H1 (cell line): ENCODE data around the gene COPA. TPM values are rescaled to one million over a fixed set of nuclear protein-coding genes. Genes with fewer than 3 reads are reported as not detected.

Experiments
- CTCF ChIA-PET: fragments of 300-600 bp; sonication (Branson Sonifier 250); formaldehyde crosslinking; loops from one replicate; lab custom pipeline; 2021; ENCODE audit not compliant: partially characterized antibody; lab: Charles Lee
- POLR2A ChIA-PET: fragments of 300-600 bp; sonication (Branson Sonifier 250); formaldehyde crosslinking; loops from one replicate; lab custom pipeline; 2021; ENCODE audit warnings: inconsistent platforms; ENCODE audit not compliant: partially characterized antibody; lab: Charles Lee
- DNase-seq, 2 experiments: peaks; one replicate each; pipeline versions ENCODE4 v3.0.0 to v3.0.0-alpha.2; 2010 to 2022; ENCODE audit warnings: low spot score in 2 of 2, low read depth in 1 of 2, mixed read lengths in 1 of 2
- FAIRE-seq: peaks from 2 replicates; lab custom pipeline; 2011; peaks lifted over from hg19 to GRCh38; lab: Jason Lieb, UNC
- H2AFZ ChIP-seq: 2 replicates; pipeline ENCODE4 v1.8.1; 2012; ENCODE audit warnings: low read length, inconsistent platforms
- H2AK5ac ChIP-seq: 2 replicates; pipeline ENCODE4 v1.6.1; 2013; ENCODE audit warnings: low read depth, low read length
- H2BK120ac ChIP-seq: replicated peaks from 2 replicates; pipeline ENCODE3; 2013; ENCODE audit warnings: low read depth, low read length, inconsistent platforms
- H2BK12ac ChIP-seq: 2 replicates; pipeline ENCODE4 v1.6.1; 2013; ENCODE audit warnings: low read depth, low read length
- H2BK15ac ChIP-seq: 2 replicates; pipeline ENCODE4 v1.6.1; 2013; ENCODE audit warnings: low read length
- H2BK20ac ChIP-seq: 2 replicates; pipeline ENCODE4 v1.6.1; 2013; ENCODE audit warnings: low read length
- H2BK5ac ChIP-seq: 2 replicates; pipeline ENCODE4 v1.6.1; 2013; ENCODE audit warnings: low read depth, low read length
- H3K14ac ChIP-seq: 2 replicates; pipeline ENCODE4 v1.6.1; 2013; ENCODE audit warnings: inconsistent platforms; ENCODE audit not compliant: insufficient read length
- H3K18ac ChIP-seq: 2 replicates; pipeline ENCODE4 v1.6.1; 2013; ENCODE audit warnings: low read length; ENCODE audit errors: extremely low read depth
- H3K23ac ChIP-seq: 2 replicates; pipeline ENCODE4 v1.6.1; 2013; ENCODE audit warnings: inconsistent platforms; ENCODE audit not compliant: insufficient read length
- H3K23me2 ChIP-seq: 2 replicates; pipeline ENCODE4 v1.6.1; 2013; ENCODE audit warnings: low read depth, low read length
- H3K27ac ChIP-seq: 2 replicates; pipeline ENCODE4 v1.6.1; 2011; ENCODE audit warnings: low read depth, low read length, inconsistent platforms
- H3K27me3 ChIP-seq, 4 experiments: replicated peaks in 1 of 4; 1 replicate in 1 of 4; 2 replicates in 3 of 4; pipeline versions ENCODE4 v1.6.1 to v1.8.1; 2011 to 2013; ENCODE audit warnings: low read length in 3 of 4, mild to moderate bottlenecking in 3 of 4, inconsistent platforms in 2 of 4, mixed read lengths in 2 of 4, moderate library complexity in 1 of 4; ENCODE audit not compliant: control insufficient read depth in 3 of 4, insufficient read depth in 3 of 4; ENCODE audit errors: extremely low read depth in 1 of 4
- H3K36me3 ChIP-seq, 4 experiments: 2 replicates each; pipeline versions ENCODE4 v1.6.1 to v1.8.1; 2011 to 2013; ENCODE audit warnings: mild to moderate bottlenecking in 4 of 4, low read length in 3 of 4, moderate library complexity in 2 of 4, control low read depth in 1 of 4, inconsistent platforms in 1 of 4; ENCODE audit not compliant: insufficient read depth in 4 of 4, control insufficient read depth in 2 of 4
- H3K4ac ChIP-seq: replicated peaks from 2 replicates; pipeline ENCODE3; 2013; ENCODE audit warnings: low read length, low read depth, mixed read lengths, inconsistent platforms; ENCODE audit not compliant: insufficient read length
- H3K4me1 ChIP-seq, 4 experiments: replicated peaks in 1 of 4; 1 replicate in 1 of 4; 2 replicates in 3 of 4; pipeline versions ENCODE4 v1.6.1 to v1.8.1; 2011 to 2013; ENCODE audit warnings: low read length in 3 of 4, inconsistent platforms in 2 of 4, mixed read lengths in 1 of 4; ENCODE audit not compliant: insufficient read depth in 4 of 4, control insufficient read depth in 3 of 4
- H3K4me2 ChIP-seq, 2 experiments: 2 replicates each; pipeline versions ENCODE4 v1.6.1 to v1.8.1; 2011 to 2013; ENCODE audit warnings: low read depth in 2 of 2, low read length in 2 of 2, control low read depth in 1 of 2, inconsistent platforms in 1 of 2, mild to moderate bottlenecking in 1 of 2; ENCODE audit not compliant: insufficient read depth in 1 of 2
- H3K4me3 ChIP-seq, 4 experiments: fragments of 200-600, 300-600 bp in 1 of 4; sonication (generic), shearing (Covaris generic), sonication (Bioruptor Twin) in 1 of 4; 2 replicates each; pipeline versions ENCODE4 v1.5.1 to v1.8.1; 2011 to 2016; ENCODE audit warnings: low read length in 4 of 4, low read depth in 3 of 4, control low read depth in 2 of 4, inconsistent platforms in 2 of 4, mild to moderate bottlenecking in 2 of 4, mixed read lengths in 1 of 4, moderate library complexity in 1 of 4; ENCODE audit not compliant: insufficient read depth in 2 of 4; ENCODE audit errors: extremely low read depth in 1 of 4
- H3K56ac ChIP-seq: replicated peaks from 2 replicates; pipeline ENCODE3; 2013; ENCODE audit warnings: low read depth, mild to moderate bottlenecking, mixed read lengths, low read length, inconsistent platforms; ENCODE audit not compliant: insufficient read length
- H3K79me1 ChIP-seq: 2 replicates; pipeline ENCODE4 v1.6.1; 2013; ENCODE audit warnings: low read depth, low read length, control low read depth
- H3K79me2 ChIP-seq, 2 experiments: 2 replicates each; pipeline versions ENCODE4 v1.6.1 to v1.8.1; 2012 to 2013; ENCODE audit warnings: low read length in 2 of 2, mild to moderate bottlenecking in 2 of 2, inconsistent platforms in 1 of 2; ENCODE audit not compliant: insufficient read depth in 2 of 2, control insufficient read depth in 1 of 2
- H3K9ac ChIP-seq, 4 experiments: replicated peaks in 1 of 4; 1 replicate in 1 of 4; 2 replicates in 3 of 4; pipeline versions ENCODE4 v1.6.1 to v1.8.1; 2011 to 2013; ENCODE audit warnings: low read depth in 3 of 4, low read length in 3 of 4, control low read depth in 2 of 4, mild to moderate bottlenecking in 2 of 4, moderate library complexity in 2 of 4, inconsistent platforms in 1 of 4; ENCODE audit errors: extremely low read depth in 1 of 4
- H3K9me3 ChIP-seq, 2 experiments: 2 replicates each; pipeline versions ENCODE4 v1.6.1 to v1.8.1; 2012 to 2013; ENCODE audit warnings: mild to moderate bottlenecking in 2 of 2, moderate library complexity in 2 of 2, control low read depth in 1 of 2, inconsistent platforms in 1 of 2, low read depth in 1 of 2, low read length in 1 of 2, mixed read lengths in 1 of 2; ENCODE audit not compliant: insufficient read depth in 2 of 2
- H4K20me1 ChIP-seq, 2 experiments: replicated peaks in 1 of 2; 2 replicates each; pipeline versions ENCODE3 to v1.8.1; 2011 to 2013; ENCODE audit warnings: inconsistent platforms in 2 of 2, low read length in 2 of 2, mild to moderate bottlenecking in 1 of 2; ENCODE audit not compliant: insufficient read depth in 2 of 2, control insufficient read depth in 1 of 2
- H4K5ac ChIP-seq: 2 replicates; pipeline ENCODE4 v1.6.1; 2013; ENCODE audit warnings: low read length, low read depth, mixed read lengths, inconsistent platforms; ENCODE audit not compliant: insufficient read length
- H4K8ac ChIP-seq: 2 replicates; pipeline ENCODE4 v1.8.0; 2013; ENCODE audit warnings: mild to moderate bottlenecking, moderate library complexity, low read length, inconsistent platforms; ENCODE audit not compliant: insufficient read depth; ENCODE audit errors: extremely low read depth
- H4K91ac ChIP-seq: replicated peaks from 2 replicates; pipeline ENCODE3; 2013; ENCODE audit warnings: low read length, mixed read lengths, inconsistent platforms; ENCODE audit not compliant: insufficient read length
- ASH2L ChIP-seq: fragments of 200-600, 300-600 bp; sonication (generic); IDR thresholded peaks from one replicate; pipeline ENCODE4 v1.7.1; 2017; ENCODE audit warnings: low read length
- SP4 ChIP-seq: IDR thresholded peaks from 2 replicates; pipeline ENCODE4 v1.6.1; 2012; ENCODE audit warnings: low read length, inconsistent platforms
- WGBS, 2 experiments: shearing (Covaris generic) in 1 of 2; methylation state at CpG; one replicate each; pipeline versions ENCODE4 v1.1.6 to v1.1.7; 2013 to 2015; ENCODE audit warnings: low lambda C conversion rate in 2 of 2, mixed read lengths in 2 of 2, inconsistent platforms in 1 of 2, low coverage in 1 of 2, missing lambda C conversion rate in 1 of 2; ENCODE audit not compliant: insufficient replicate concordance in 2 of 2, insufficient coverage in 1 of 2, insufficient read length in 1 of 2; ENCODE audit errors: extremely low coverage in 1 of 2, missing lambda C conversion rate in 1 of 2; 5-methylcytosine and 5-hydroxymethylcytosine counted together
- polyA plus RNA-seq, 7 experiments: library from polyadenylated mRNA; depleted of rRNA in 3 of 7; stranded (reverse) in 5 of 7; unstranded in 2 of 7; fragments of >200 nt in 5 of 7; fragments of 200-250 nt in 2 of 7; gene quantifications; 1 replicate in 5 of 7; 2 replicates in 1 of 7; 4 replicates in 1 of 7; pipeline versions ENCODE4 v1.2.1 to v1.2.3, GENCODE V29; 2011 to 2013; ENCODE audit warnings: missing spikeins in 2 of 7, mixed read lengths in 2 of 7
- total RNA-seq: library from RNA; stranded (reverse); fragmentation: NEBNext Ultra II Directional; extraction: Animal tissue kit (Norgen Biotek cat#: 25700); gene quantifications from 2 replicates; pipeline ENCODE4 v1.2.1, GENCODE V29; 2021

The COPA gene
- total and polyA plus RNA-seq, 2 of the 8 experiments (the other 6 are each of a cell fraction or from before 2014, with no cell fraction given): 78.2 to 115 TPM

DNA sequence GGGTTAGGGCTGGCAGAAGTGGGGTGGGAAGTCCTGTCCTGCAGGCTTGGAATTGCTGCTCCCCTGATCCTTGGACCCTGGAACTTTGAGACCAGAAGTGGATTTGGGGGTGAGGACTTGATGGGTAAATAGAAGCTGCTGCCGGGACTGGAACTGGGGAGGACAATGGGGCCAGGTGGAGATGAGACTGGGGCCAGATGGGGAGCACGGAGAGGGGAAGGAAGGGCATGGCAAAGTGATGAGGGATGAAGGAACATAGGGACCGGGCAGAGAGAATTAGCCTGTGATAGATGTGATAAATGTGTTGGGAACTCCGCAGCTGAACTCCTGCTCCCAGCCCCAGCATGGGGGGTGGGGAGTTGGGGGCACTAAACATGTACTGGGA lies 24.5 kb upstream of the COPA start:
- no peaks in the 10 kb centered on the region for H3K27me3 ChIP-seq
- no peaks in the 10 kb centered on the region for H4K20me1 ChIP-seq
- FAIRE-seq (no peak), DNase-seq (no peak)
- no peak overlapping the region for H2BK15ac ChIP-seq
- H4K8ac ChIP-seq: no peak overlapping the region; the same call in 1 of the 2 replicates
- H3K23ac ChIP-seq: no peak overlapping the region
- 0 out of 4 replicates have a peak overlapping the region, but pooled peaks of 1 of the 2 experiments have one; percentile 7 for H3K4me2 ChIP-seq
- no peak overlapping the region for H3K56ac ChIP-seq
- H3K36me3 ChIP-seq: no peaks in the 10 kb centered on the region
- TF ChIP-seq SP4: no peak
- TF ChIP-seq ASH2L: no peak
- CTCF ChIA-PET: interaction anchor here (1.2 to 26.0 kb wide), 4 partner anchors 10 to 30 kb away, joined by 3 to 683 read pairs (median 84); no protein-coding TSS in a partner anchor
- no peak overlapping the region for H2BK12ac ChIP-seq
- no peaks in the 10 kb centered on the region for H3K79me1 ChIP-seq
- H2BK20ac ChIP-seq: no peak overlapping the region
- peaks cover 0 to 8% (median 0%) of the 10 kb centered on the region in 4 experiments; a peak in 3 of 7 replicates for H3K4me1 ChIP-seq
- H2AFZ ChIP-seq: no peak overlapping the region
- H3K4me3 ChIP-seq: no peak overlapping the region
- no peaks in the 10 kb centered on the region for H3K79me2 ChIP-seq
- 86% methylated on average over 4 of the region's 4 CpGs; no CpG with 5 or more reads in 1 of the 2 experiments for WGBS, 2 experiments
- 0 out of 7 replicates have a peak overlapping the region, but pooled peaks of 1 of the 4 experiments have one; percentile 2 for H3K9ac ChIP-seq
- H3K18ac ChIP-seq: no peak overlapping the region
- no peak overlapping the region for H2BK5ac ChIP-seq
- H2BK120ac ChIP-seq: no peak overlapping the region
- no peaks in the 10 kb centered on the region for H3K9me3 ChIP-seq
- H2AK5ac ChIP-seq: no peak overlapping the region
- H3K23me2 ChIP-seq: 0 out of 2 replicates have a peak, but pooled peaks cover 1% of the 10 kb centered on the region
- no peak overlapping the region for H3K14ac ChIP-seq
- no peak overlapping the region for H4K5ac ChIP-seq
- no peak overlapping the region for H3K4ac ChIP-seq
- POLR2A ChIA-PET: interaction anchor here (0.7 to 9.5 kb wide), 4 partner anchors 11 to 48 kb away, joined by 3 to 95 read pairs (median 3); no protein-coding TSS in a partner anchor
- H4K91ac ChIP-seq: peak overlapping the region; percentile 52
- H3K27ac ChIP-seq: no peak overlapping the region
